Upper lobe of right lung (tissue), 1 donor: Measurements from ENCODE around the gene KATNB1. TPM values are rescaled to one million over a fixed set of nuclear protein-coding genes. Genes with fewer than 3 reads are reported as not detected.

Experiments
- ATAC-seq: fragments of 200-7000 bp; cut with Tn5 transposase; one replicate; pipeline ENCODE4 v1.9.1; 2020; ENCODE audit warnings: mild to moderate bottlenecking, moderate library complexity
- DNase-seq: peaks from one replicate; pipeline ENCODE4 v3.0.0-alpha.2; 2020
- H3K27ac ChIP-seq: fragments of 200-600 bp; one replicate; pipeline ENCODE4 v1.8.0; 2022
- H3K27me3 ChIP-seq: fragments of 200-600 bp; one replicate; pipeline ENCODE4 v1.8.0; 2022; ENCODE audit warnings: mild to moderate bottlenecking
- H3K36me3 ChIP-seq: fragments of 200-600 bp; one replicate; pipeline ENCODE4 v1.8.0; 2022
- H3K4me1 ChIP-seq: fragments of 200-600 bp; one replicate; pipeline ENCODE4 v1.8.0; 2022
- H3K4me3 ChIP-seq: fragments of 200-600 bp; one replicate; pipeline ENCODE4 v1.8.0; 2022; ENCODE audit warnings: mild to moderate bottlenecking
- H3K9me3 ChIP-seq: fragments of 200-600 bp; one replicate; pipeline ENCODE4 v1.8.0; 2022
- CTCF ChIP-seq: fragments of 200-600 bp; IDR thresholded peaks from one replicate; pipeline ENCODE4 v1.8.0; 2022; ENCODE audit warnings: antibody characterized with exemption
- intact Hi-C: fragments of 100-400 bp; cut with DNase I; formaldehyde crosslinking; loops from one replicate; pipeline ENCODE4 v1.11.0; 2022
- total RNA-seq: library from RNA; stranded (reverse); fragmentation: NEBNext Ultra II Directional; extraction: Animal tissue kit (Norgen Biotek cat#: 25700); gene quantifications from one replicate; pipeline ENCODE4 v1.2.1, GENCODE V29; 2021
- donor health status: DM: no; HTN: yes; CAD: no; lungs with severe emphysema.

KATNB1 gene
- total RNA-seq, 1 donor from 2014 or later: 16.6 TPM

- no peak for DNase-seq
- intact Hi-C loops: no loop called here
- Histone ChIP-seq H3K36me3 (no peaks in the 10 kb centered on the region), H3K27ac (no peak overlapping the region), H3K27me3 (no peaks in the 10 kb centered on the region), H3K9me3 (no peaks in the 10 kb centered on the region), H3K4me3 (no peak overlapping the region), H3K4me1 (no peaks in the 10 kb centered on the region)
- no peak for TF ChIP-seq CTCF
- ATAC-seq: peak; percentile 25
Measured at GRCh38 chr16:57689762-57690558, 45.6 kb upstream of the KATNB1 start.

- no peak for TF ChIP-seq CTCF
- ATAC-seq (no peak), DNase-seq (no peak)
- no peaks in the 10 kb centered on the region for H3K4me1 ChIP-seq
- H3K27me3 ChIP-seq: no peaks in the 10 kb centered on the region
- intact Hi-C loops: no loop called here
- no peaks in the 10 kb centered on the region for H3K9me3 ChIP-seq
- no peak overlapping the region for H3K4me3 ChIP-seq
- H3K27ac ChIP-seq: no peak overlapping the region
- H3K36me3 ChIP-seq: no peaks in the 10 kb centered on the region
Measured at GRCh38 chr16:57690782-57691471, 44.6 kb upstream of the KATNB1 start.

- H3K9me3 ChIP-seq: no peaks in the 10 kb centered on the region
- DNase-seq: no peak
- intact Hi-C loops: no loop called here
- no peak overlapping the region for H3K4me3 ChIP-seq
- H3K27ac ChIP-seq: no peak overlapping the region
- H3K4me1 ChIP-seq: no peaks in the 10 kb centered on the region
- TF ChIP-seq CTCF: no peak
- H3K27me3 ChIP-seq: no peaks in the 10 kb centered on the region
- ATAC-seq: no peak
- H3K36me3 ChIP-seq: no peaks in the 10 kb centered on the region
Measured at GRCh38 chr16:57692636-57693035, 42.9 kb upstream of the KATNB1 start.

- H3K9me3 ChIP-seq: no peaks in the 10 kb centered on the region
- no peak for DNase-seq
- H3K27ac ChIP-seq: no peak overlapping the region
- TF ChIP-seq CTCF: no peak
- no peaks in the 10 kb centered on the region for H3K27me3 ChIP-seq
- ATAC-seq: no peak
- no peaks in the 10 kb centered on the region for H3K36me3 ChIP-seq
- H3K4me1 ChIP-seq: no peaks in the 10 kb centered on the region
- no peak overlapping the region for H3K4me3 ChIP-seq
- intact Hi-C loops: no loop called here
Measured at GRCh38 chr16:57693550-57693949, 42.0 kb upstream of the KATNB1 start.

GRCh38 chr16:57694231-57694724, 41.3 kb upstream of the KATNB1 start:
- no peak for DNase-seq

More at GRCh38 chr16:57694231-57694724, 41.3 kb upstream of the KATNB1 start:
- Histone ChIP-seq H3K36me3 (no peaks in the 10 kb centered on the region), H3K9me3 (no peaks in the 10 kb centered on the region), H3K4me1 (no peaks in the 10 kb centered on the region), H3K4me3 (no peak overlapping the region), H3K27ac (no peak overlapping the region), H3K27me3 (no peaks in the 10 kb centered on the region)
- intact Hi-C loops: no loop called here
- TF ChIP-seq CTCF: no peak
- ATAC-seq: no peak
